H9 (cell line): Measurements from ENCODE around the gene LSMEM2. TPM values are rescaled to one million over a fixed set of nuclear protein-coding genes. Genes with fewer than 3 reads are reported as not detected.

Experiments
- DNase-seq: peaks from one replicate; pipeline ENCODE4 v3.0.0-alpha.2; 2017
- H2AFZ ChIP-seq: one replicate; pipeline ENCODE4 v1.6.1; 2013; ENCODE audit warnings: mild to moderate bottlenecking, low read length, control low read depth, moderate library complexity
- H2AK5ac ChIP-seq: 2 replicates; pipeline ENCODE4 v1.6.1; 2013; ENCODE audit warnings: low read length, control low read depth, mixed read lengths; ENCODE audit not compliant: insufficient read length
- H2BK120ac ChIP-seq: one replicate; pipeline ENCODE4 v1.6.1; 2013; ENCODE audit warnings: low read depth, mild to moderate bottlenecking, low read length, control low read depth, inconsistent platforms; ENCODE audit not compliant: poor library complexity, severe bottlenecking
- H2BK12ac ChIP-seq: 2 replicates; pipeline ENCODE4 v1.6.1; 2013; ENCODE audit warnings: low read length, control low read depth, mixed read lengths, low read depth; ENCODE audit not compliant: insufficient read length
- H2BK15ac ChIP-seq: 2 replicates; pipeline ENCODE4 v1.6.1; 2013; ENCODE audit warnings: low read depth, low read length, control low read depth
- H2BK20ac ChIP-seq: one replicate; pipeline ENCODE4 v1.6.1; 2013; ENCODE audit warnings: low read depth, mild to moderate bottlenecking, low read length, control low read depth, inconsistent platforms; ENCODE audit not compliant: poor library complexity, severe bottlenecking
- H2BK5ac ChIP-seq: 2 replicates; pipeline ENCODE4 v1.6.1; 2013; ENCODE audit warnings: low read length, control low read depth, mixed read lengths; ENCODE audit not compliant: insufficient read length
- H3K14ac ChIP-seq: 2 replicates; pipeline ENCODE4 v1.6.1; 2013; ENCODE audit warnings: low read length, control low read depth; ENCODE audit not compliant: insufficient read depth
- H3K18ac ChIP-seq: 2 replicates; pipeline ENCODE4 v1.6.1; 2013; ENCODE audit warnings: low read depth, mild to moderate bottlenecking, mixed read lengths, low read length, control low read depth; ENCODE audit not compliant: insufficient read length
- H3K23ac ChIP-seq: 2 replicates; pipeline ENCODE4 v1.6.1; 2013; ENCODE audit warnings: low read length, control low read depth, mixed read lengths, low read depth; ENCODE audit not compliant: insufficient read length
- H3K23me2 ChIP-seq: 2 replicates; pipeline ENCODE4 v1.6.1; 2013; ENCODE audit warnings: low read depth, mild to moderate bottlenecking, mixed read lengths, low read length, control low read depth; ENCODE audit not compliant: insufficient read length, poor library complexity, severe bottlenecking
- H3K27ac ChIP-seq: 2 replicates; pipeline ENCODE4 v1.5.1; 2013; ENCODE audit warnings: low read length, control low read depth, mixed read lengths, low read depth; ENCODE audit not compliant: insufficient read length
- H3K27me3 ChIP-seq: 2 replicates; pipeline ENCODE4 v1.6.1; 2013; ENCODE audit warnings: low read length, control low read depth, inconsistent platforms; ENCODE audit not compliant: insufficient read depth
- H3K4ac ChIP-seq: 2 replicates; pipeline ENCODE4 v1.6.1; 2013; ENCODE audit warnings: low read depth, mild to moderate bottlenecking, control low read depth, inconsistent platforms, low read length, moderate library complexity
- H3K4me1 ChIP-seq: 2 replicates; pipeline ENCODE4 v1.6.1; 2013; ENCODE audit warnings: low read length, control low read depth, inconsistent platforms; ENCODE audit not compliant: insufficient read depth
- H3K4me2 ChIP-seq: 2 replicates; pipeline ENCODE4 v1.6.1; 2013; ENCODE audit warnings: low read length, control low read depth, mixed read lengths; ENCODE audit not compliant: insufficient read length, insufficient read depth
- H3K56ac ChIP-seq: 2 replicates; pipeline ENCODE4 v1.6.1; 2013; ENCODE audit warnings: low read depth, mild to moderate bottlenecking, mixed read lengths, low read length, control low read depth; ENCODE audit not compliant: insufficient read length
- H3K79me1 ChIP-seq: 2 replicates; pipeline ENCODE4 v1.6.1; 2013; ENCODE audit warnings: low read depth, mild to moderate bottlenecking, moderate library complexity, low read length, control low read depth, inconsistent platforms; ENCODE audit not compliant: insufficient read depth, poor library complexity, severe bottlenecking
- H3K79me2 ChIP-seq: 2 replicates; pipeline ENCODE4 v1.6.1; 2013; ENCODE audit warnings: low read length, control low read depth, inconsistent platforms; ENCODE audit not compliant: insufficient read depth
- H3K9ac ChIP-seq: 2 replicates; pipeline ENCODE4 v1.6.1; 2013; ENCODE audit warnings: low read length, control low read depth, mixed read lengths; ENCODE audit not compliant: insufficient read length; ENCODE audit errors: extremely low read depth
- H3K9me3 ChIP-seq: one replicate; pipeline ENCODE4 v1.6.1; 2013; ENCODE audit warnings: low read depth, low read length, inconsistent platforms; ENCODE audit not compliant: control insufficient read depth
- H3T11ph ChIP-seq: one replicate; pipeline ENCODE4 v1.6.1; 2013; ENCODE audit warnings: mild to moderate bottlenecking, low read length, control low read depth, inconsistent platforms
- H4K20me1 ChIP-seq: one replicate; pipeline ENCODE4 v1.6.1; 2013; ENCODE audit not compliant: control insufficient read depth, insufficient read length, insufficient read depth
- H4K5ac ChIP-seq: 2 replicates; pipeline ENCODE4 v1.6.1; 2013; ENCODE audit warnings: low read depth, mild to moderate bottlenecking, mixed read lengths, low read length, control low read depth; ENCODE audit not compliant: insufficient read length
- H4K8ac ChIP-seq: replicated peaks from 2 replicates; pipeline ENCODE4 v1.6.1; 2013; ENCODE audit warnings: low read length, control low read depth, mixed read lengths, low read depth; ENCODE audit not compliant: insufficient read length
- H4K91ac ChIP-seq: 2 replicates; pipeline ENCODE4 v1.6.1; 2013; ENCODE audit warnings: low read depth, mild to moderate bottlenecking, moderate library complexity, mixed read lengths, low read length, control low read depth; ENCODE audit not compliant: insufficient read length
- H3K27ac Mint-ChIP-seq, 3 experiments: 2 replicates in 2 of 3; 3 replicates in 1 of 3; pipeline ENCODE4 v1.8.0; 2020 to 2021; ENCODE audit warnings: mixed read lengths in 3 of 3, mild to moderate bottlenecking in 1 of 3, moderate library complexity in 1 of 3
- H3K27me3 Mint-ChIP-seq: 2 replicates; pipeline ENCODE4 v1.8.0; 2021; ENCODE audit warnings: low read depth, mild to moderate bottlenecking, moderate library complexity, mixed read lengths
- H3K36me3 Mint-ChIP-seq, 3 experiments: 2 replicates in 2 of 3; 3 replicates in 1 of 3; pipeline ENCODE4 v1.8.0; 2020 to 2021; ENCODE audit warnings: low read depth in 3 of 3, mixed read lengths in 3 of 3; ENCODE audit not compliant: insufficient read depth in 1 of 3
- H3K4me1 Mint-ChIP-seq, 2 experiments: 2 replicates each; pipeline ENCODE4 v1.8.0; 2020; ENCODE audit warnings: mixed read lengths in 2 of 2
- H3K4me3 Mint-ChIP-seq, 2 experiments: 2 replicates in 1 of 2; 3 replicates in 1 of 2; pipeline ENCODE4 v1.8.0; 2020 to 2021; ENCODE audit warnings: mild to moderate bottlenecking in 2 of 2, mixed read lengths in 2 of 2, moderate library complexity in 1 of 2
- H3K9me3 Mint-ChIP-seq, 2 experiments: 2 replicates in 1 of 2; 3 replicates in 1 of 2; pipeline ENCODE4 v1.8.0; 2020; ENCODE audit warnings: mild to moderate bottlenecking in 2 of 2, mixed read lengths in 2 of 2, moderate library complexity in 1 of 2
- CTCF ChIP-seq: fragments of 200-600 bp; sonication (generic); conservative IDR thresholded peaks from 3 replicates; pipeline ENCODE4 v1.8.0; 2021; ENCODE audit warnings: antibody characterized with exemption, mild to moderate bottlenecking
- WGBS: extraction: QIAGEN DNeasy Blood & Tissue Kit; methylation state at CpG from one replicate; pipeline ENCODE4 v1.1.7; 2013; ENCODE audit warnings: missing lambda C conversion rate, low lambda C conversion rate, mixed read lengths; ENCODE audit not compliant: insufficient read length; ENCODE audit errors: extremely low coverage; 5-methylcytosine and 5-hydroxymethylcytosine counted together
- total RNA-seq: library from RNA; stranded (reverse); gene quantifications from 2 replicates; pipeline ENCODE4 v1.2.1, GENCODE V29; 2021

Gene LSMEM2
- total RNA-seq, 1 experiment from 2014 or later, result 0.50 TPM

DNA sequence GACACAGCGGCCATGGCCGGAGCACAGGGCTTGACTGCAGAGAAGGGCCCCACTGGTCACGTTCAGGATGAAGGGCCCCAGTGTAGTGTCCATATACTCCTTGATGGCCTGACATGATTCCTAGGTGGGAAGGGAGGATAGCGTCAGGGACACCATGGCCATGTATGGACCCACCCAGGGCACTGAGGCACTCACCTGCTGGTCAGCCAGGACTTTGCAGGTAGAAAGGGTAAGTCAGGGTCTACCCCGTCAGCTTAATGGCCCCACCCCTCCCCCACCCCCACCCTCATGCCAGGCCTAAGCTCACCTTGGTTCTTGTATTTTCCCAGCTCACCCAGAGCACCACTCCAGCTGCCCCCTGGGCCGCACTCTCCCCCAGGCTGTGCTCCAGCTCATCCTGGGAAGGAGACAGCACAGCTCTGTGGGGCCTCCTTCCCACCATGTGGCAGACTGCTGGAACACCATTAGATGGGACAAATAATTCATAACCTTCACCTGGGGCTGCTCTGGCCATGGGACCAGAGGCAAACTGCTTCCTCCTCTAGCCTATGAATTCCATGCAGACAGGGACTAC is 21.9 kb downstream of the LSMEM2 start:
- H3K9ac ChIP-seq, result no peak overlapping the region
- WGBS, result no CpG with 5 or more reads among the region's 6 CpGs
- no peak overlapping the region; a peak in 1 of 7 replicates for H3K27ac Mint-ChIP-seq
- no peak overlapping the region for H3K27ac ChIP-seq
- no peak overlapping the region for H4K5ac ChIP-seq
- H3K9me3 Mint-ChIP-seq, result peaks cover 0 to 8% of the 10 kb centered on the region in 2 experiments; a peak in 4 of 5 replicates
- H3K14ac ChIP-seq, result no peak overlapping the region
- H2BK120ac ChIP-seq, result no peak overlapping the region
- no peak overlapping the region for H2AK5ac ChIP-seq
- H3K23me2 ChIP-seq, result peaks cover 6% of the 10 kb centered on the region
- peaks cover 25 to 27% of the 10 kb centered on the region in 2 experiments for H3K4me1 Mint-ChIP-seq
- no peaks in the 10 kb centered on the region for H3K79me2 ChIP-seq
- H4K8ac ChIP-seq, result no peak overlapping the region
- no peak overlapping the region for H3K4me2 ChIP-seq
- 0 out of 3 replicates have a peak, but pooled peaks have one; percentile 23 for TF ChIP-seq CTCF
- H3K4ac ChIP-seq, result no peak overlapping the region
- H3K9me3 ChIP-seq, result no peaks in the 10 kb centered on the region
- no peaks in the 10 kb centered on the region for H3K4me1 ChIP-seq
- H3K23ac ChIP-seq, result no peak overlapping the region
- DNase-seq, result no peak
- H2BK5ac ChIP-seq, result no peak overlapping the region
- no peak overlapping the region for H2BK15ac ChIP-seq
- no peaks in the 10 kb centered on the region for H3K27me3 Mint-ChIP-seq
- no peak overlapping the region for H2BK12ac ChIP-seq
- H2BK20ac ChIP-seq, result no peak overlapping the region
- no peaks in the 10 kb centered on the region for H3K27me3 ChIP-seq
- no peaks in the 10 kb centered on the region for H4K20me1 ChIP-seq
- no peak overlapping the region for H3K18ac ChIP-seq
- no peaks in the 10 kb centered on the region for H3K79me1 ChIP-seq
- H4K91ac ChIP-seq, result no peak overlapping the region
- H3K36me3 Mint-ChIP-seq, result peaks cover 0 to 8% (median 1%) of the 10 kb centered on the region in 3 experiments; a peak in 1 of 7 replicates
- no peak overlapping the region for H3T11ph ChIP-seq
- H2AFZ ChIP-seq, result no peak overlapping the region
- H3K4me3 Mint-ChIP-seq, result peak overlapping the region in 1 of 2 experiments; percentile 99; a peak in 1 of 5 replicates
- H3K56ac ChIP-seq, result no peak overlapping the region
